ENCODE results near the gene FXYD1. TPM values are rescaled to one million over a fixed set of nuclear protein-coding genes. Genes with fewer than 3 reads are reported as not detected.

The FXYD1 gene
- total RNA-seq, 4 donors from 2014 or later, result 28.7 to 108 (median 37.8) TPM

GRCh38 chr19:35157431-35157830, 18.8 kb downstream of the FXYD1 start:
- no peak for TF ChIP-seq CTCF (IDR thresholded peaks at IDR 0.05; ENCODE audit: low read depth)

DNA sequence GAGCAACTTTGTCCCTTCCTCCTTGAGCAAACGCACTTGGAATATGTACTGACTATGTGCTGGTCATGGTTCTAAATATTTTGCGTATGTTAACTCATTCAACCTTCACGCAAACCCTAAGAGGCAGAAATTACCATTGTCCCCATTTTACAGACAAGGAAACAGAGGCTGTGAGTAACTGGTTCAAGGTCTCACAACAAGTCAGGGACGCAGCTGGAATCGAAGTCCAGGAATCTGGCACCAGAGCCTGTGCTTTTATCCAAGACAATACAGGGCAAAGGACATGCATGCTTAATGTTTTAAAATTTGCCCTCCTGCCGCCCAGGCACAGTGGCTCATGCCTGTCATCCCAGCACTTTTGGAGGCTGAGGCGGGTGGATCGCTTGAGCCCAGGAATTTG, 21.0 kb downstream of the FXYD1 start:
- no peak for TF ChIP-seq CTCF (IDR thresholded peaks at IDR 0.05; ENCODE audit: low read depth)

DNA sequence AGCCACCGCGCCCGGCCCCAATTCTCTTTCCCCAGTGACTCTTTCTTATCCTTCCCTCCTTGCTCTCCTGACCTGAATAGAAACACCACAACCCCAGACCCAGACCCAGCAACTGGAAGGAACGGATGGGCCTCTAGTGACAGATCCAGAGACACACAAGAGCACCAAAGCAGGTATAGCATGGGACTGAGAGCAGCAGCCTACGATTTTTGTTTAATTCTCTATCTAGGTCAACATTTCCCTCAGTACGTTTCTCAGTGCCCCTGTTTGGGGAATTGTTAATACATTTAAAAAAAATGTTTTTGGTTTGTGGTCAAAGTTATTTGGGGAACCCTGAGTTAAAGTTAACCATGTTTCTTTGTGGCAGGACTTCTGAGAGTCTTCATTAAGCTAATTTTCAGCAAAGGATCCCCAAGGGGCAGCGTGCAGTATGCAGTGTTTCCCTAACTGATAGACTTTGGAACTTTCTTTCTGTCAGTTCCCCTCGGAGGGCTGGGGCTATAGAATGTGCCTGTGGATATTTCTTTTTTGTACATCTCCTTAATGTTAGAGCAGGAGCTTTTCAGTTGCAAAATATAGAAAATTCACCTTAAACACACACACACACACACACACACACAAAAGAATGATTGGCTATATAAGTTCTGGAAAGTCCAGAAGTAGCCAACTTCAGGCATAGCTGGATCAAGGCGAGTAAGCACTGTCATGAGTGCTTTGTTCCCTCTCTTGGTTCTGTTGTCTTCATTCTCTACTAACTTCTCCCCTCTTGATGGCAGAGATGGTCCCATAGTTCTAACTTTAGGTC, 22.2 kb downstream of the FXYD1 start:
- TF ChIP-seq CTCF (IDR thresholded peaks at IDR 0.05; ENCODE audit: low read depth), result no peak

GRCh38 chr19:35161434-35161743, 22.8 kb downstream of the FXYD1 start:
- no peak for TF ChIP-seq CTCF (IDR thresholded peaks at IDR 0.05; ENCODE audit: low read depth)

DNA sequence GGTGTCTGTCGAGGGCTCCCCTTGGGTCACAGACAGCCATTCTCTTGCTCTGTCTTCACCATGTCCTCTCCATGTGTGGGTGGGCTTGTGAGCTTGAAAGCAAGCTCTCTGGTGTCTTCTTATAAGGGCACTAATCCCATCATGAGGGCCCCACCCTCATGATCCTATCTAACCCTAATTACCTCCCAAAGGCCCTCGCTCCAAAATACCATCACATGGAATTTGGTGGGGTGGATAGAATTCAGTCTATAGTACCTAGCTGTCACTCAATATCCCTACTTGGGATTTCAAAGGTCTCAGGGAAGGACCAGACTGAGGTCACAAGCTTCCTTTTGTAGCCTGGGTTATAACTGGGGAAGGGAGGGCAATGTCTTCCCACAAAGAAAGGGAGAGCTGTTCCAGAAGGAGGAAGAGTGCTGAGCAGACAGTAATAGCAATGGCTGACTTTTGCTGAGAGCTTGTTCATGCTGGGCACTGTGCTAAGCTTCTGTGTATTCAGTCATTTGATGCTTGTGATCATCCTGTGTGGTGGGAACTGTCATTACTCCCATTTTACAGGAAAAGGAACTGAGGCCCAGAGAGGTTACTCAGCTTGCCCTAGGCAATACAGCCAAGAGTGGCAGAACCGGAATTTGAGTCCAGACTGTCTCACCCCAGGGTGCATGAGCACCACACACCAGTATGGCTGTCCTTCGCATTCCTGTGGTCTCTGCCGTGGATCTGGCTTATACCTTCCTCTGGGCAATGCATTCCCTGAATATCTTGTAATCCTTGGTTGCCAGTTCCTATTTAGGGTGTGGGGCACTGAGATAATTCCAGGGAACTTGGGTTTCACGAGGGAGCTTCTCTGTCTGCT, 24.1 kb downstream of the FXYD1 start:
- no peak for TF ChIP-seq CTCF (IDR thresholded peaks at IDR 0.05; ENCODE audit: low read depth)

DNA sequence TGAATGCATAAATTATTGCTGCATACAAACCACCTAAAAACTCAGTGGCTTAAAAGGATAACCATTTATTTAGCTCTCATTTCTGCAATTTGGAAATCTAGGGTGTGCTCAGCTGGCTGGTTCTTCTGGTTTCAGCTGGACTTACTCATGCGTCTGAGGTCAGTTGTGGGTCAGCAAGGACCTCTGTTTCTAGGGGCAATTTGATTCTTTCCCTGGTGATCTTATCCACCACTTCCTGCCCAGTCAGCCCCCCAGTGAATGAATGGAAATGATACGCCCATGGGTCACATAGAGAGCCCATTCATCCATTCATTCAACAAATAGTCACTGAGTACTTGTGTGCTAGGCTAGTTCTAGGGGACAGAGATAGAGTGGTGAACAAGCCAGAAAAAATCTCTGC, 25.8 kb downstream of the FXYD1 start:
- no peak for TF ChIP-seq CTCF (IDR thresholded peaks at IDR 0.05; ENCODE audit: low read depth)

Measured in subcutaneous adipose tissue (tissue), 4 donors.